OCI-LY7 (cell line): Measurements from ENCODE around the gene KLK7.

Experiments used
- CTCF ChIP-seq: fragments of 200-600 bp; sonication (generic); conservative IDR thresholded peaks from 2 replicates; pipeline ENCODE4 v1.5.1; 2014; ENCODE audit warnings: mild to moderate bottlenecking, antibody characterized with exemption, low read length, moderate library complexity, mixed read lengths
- EZH2phosphoT487 ChIP-seq: fragments of 200-600 bp; sonication (generic); IDR thresholded peaks from 2 replicates; pipeline ENCODE4 v1.6.1; 2018; ENCODE audit warnings: low read depth, borderline replicate concordance, mild to moderate bottlenecking, mixed run types, antibody characterized with exemption, low read length, moderate library complexity, mixed read lengths

- TF ChIP-seq CTCF (no peak), EZH2phosphoT487 (no peak)
Observed at GRCh38 chr19:51006406-51006805, 22.7 kb upstream of the KLK7 start.
